Kidney (tissue), 14 donors: ENCODE results near the gene TRPC4. TPM values are rescaled to one million over a fixed set of nuclear protein-coding genes. Genes with fewer than 3 reads are reported as not detected.

ENCODE experiments used
- DNase-seq, 5 donors: peaks; one replicate each; pipeline ENCODE4 v3.0.0-alpha.2; 2013 to 2020
- FAIRE-seq: peaks from 2 replicates; lab custom pipeline; 2012; peaks lifted over from hg19 to GRCh38; lab: Jason Lieb, UNC
- H3K27ac ChIP-seq, 2 donors: one replicate each; pipeline ENCODE4 v1.7.0; 2013; ENCODE audit warnings: low read depth in 2 of 2, low read length in 2 of 2, inconsistent platforms in 1 of 2
- H3K27me3 ChIP-seq: one replicate; pipeline ENCODE4 v1.7.1; 2013; ENCODE audit warnings: low read length, inconsistent platforms; ENCODE audit not compliant: control insufficient read depth, insufficient read depth
- H3K36me3 ChIP-seq, 3 donors: one replicate each; pipeline versions ENCODE4 v1.7.0 to v1.7.1; 2013; ENCODE audit warnings: low read length in 3 of 3, control low read depth in 1 of 3, inconsistent platforms in 1 of 3; ENCODE audit not compliant: insufficient read depth in 3 of 3, control insufficient read depth in 2 of 3
- H3K4me1 ChIP-seq, 3 donors: one replicate each; pipeline versions ENCODE4 v1.7.0 to v1.7.1; 2013; ENCODE audit warnings: low read length in 3 of 3, inconsistent platforms in 1 of 3, low read depth in 1 of 3; ENCODE audit not compliant: control insufficient read depth in 2 of 3, insufficient read depth in 2 of 3
- H3K4me3 ChIP-seq, 3 donors: one replicate each; pipeline versions ENCODE4 v1.7.0 to v1.8.1; 2013; ENCODE audit warnings: low read length in 3 of 3, control low read depth in 1 of 3, inconsistent platforms in 1 of 3
- H3K9ac ChIP-seq, 3 donors: one replicate each; pipeline versions ENCODE4 v1.7.0 to v1.7.1; 2013; ENCODE audit warnings: low read length in 3 of 3, control low read depth in 1 of 3, inconsistent platforms in 1 of 3
- H3K9me3 ChIP-seq, 3 donors: one replicate each; pipeline versions ENCODE4 v1.7.0 to v1.7.1; 2013; ENCODE audit warnings: low read length in 3 of 3, control low read depth in 1 of 3, inconsistent platforms in 1 of 3; ENCODE audit not compliant: control insufficient read depth in 2 of 3, insufficient read depth in 1 of 3
- intact Hi-C: fragments of 100-400 bp; cut with DNase I; formaldehyde crosslinking; loops from one replicate; pipeline ENCODE4 v1.11.1; 2022
- polyA plus RNA-seq: library from polyadenylated mRNA; stranded (reverse); fragments of 350-450 nt; fragmentation: Illumina TruSeq; extraction: RNeasy Lipid Tissue Mini Kit (QIAGEN cat#74804); gene quantifications from one replicate; pipeline ENCODE4 v1.2.3, GENCODE V29; 2014; ENCODE audit warnings: low read depth, low replicate concordance; ENCODE audit not compliant: insufficient read depth
- total RNA-seq: library from RNA; stranded (reverse); fragmentation: NEBNext Ultra II Directional; extraction: Animal tissue kit (Norgen Biotek cat#: 25700); gene quantifications from one replicate; pipeline ENCODE4 v1.2.1, GENCODE V29; 2021
- TF ChIP-seq, protein P1 (sequence below): IDR thresholded peaks from 3 replicates; pipeline ENCODE4 v1.5.1; 2012; ENCODE audit warnings: mild to moderate bottlenecking, moderate library complexity, borderline replicate concordance; ENCODE audit not compliant: insufficient read depth; ENCODE audit errors: extremely low read depth
- donor health status: control.
- donor health status: control.
- donor health status: control.
- donor health status: control.
- donor health status: control.
- donor health status: DM: yes; HTN: yes; CAD: no.
- donor health status: Normal renal cell carcinoma (clear cell type).

Gene TRPC4
- total and polyA plus RNA-seq, 2 donors from 2014 or later = 0.62 to 2.9 TPM

DNA sequence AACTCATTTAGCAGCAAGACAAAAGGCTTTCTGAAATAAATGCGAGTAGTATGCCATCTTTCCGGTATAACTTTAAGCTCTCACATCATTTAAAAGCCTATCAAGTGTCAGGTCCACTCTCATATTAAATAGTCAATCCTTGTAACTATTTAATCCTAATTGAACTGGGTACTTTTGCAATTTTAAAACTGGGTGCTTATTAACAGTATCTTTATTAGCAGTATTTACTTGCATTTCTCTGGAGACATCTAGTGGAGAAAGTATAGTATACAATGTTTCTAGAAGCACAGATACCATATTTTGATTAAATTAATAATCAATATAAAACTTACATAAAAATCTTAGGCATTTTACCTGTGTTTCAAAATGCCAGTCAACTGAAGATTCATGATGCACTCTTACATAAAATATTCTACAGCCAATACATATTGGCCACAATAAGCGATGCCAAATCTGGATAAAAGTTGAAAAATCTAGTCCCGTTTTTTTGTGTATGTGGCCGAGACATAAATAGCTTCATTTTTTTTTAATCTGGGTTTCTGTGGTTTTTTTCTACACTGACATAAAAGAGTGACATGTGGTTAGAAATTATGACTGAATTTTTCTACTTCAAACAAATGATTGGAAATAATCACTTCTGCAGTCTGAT, 266.7 kb downstream of the TRPC4 start:
- Histone ChIP-seq H3K4me1 (no peaks in the 10 kb centered on the region), H3K9ac (no peak overlapping the region), H3K27ac (no peak overlapping the region), H3K4me3 (no peak overlapping the region), H3K36me3 (no peaks in the 10 kb centered on the region), H3K27me3 (no peaks in the 10 kb centered on the region), H3K9me3 (no peaks in the 10 kb centered on the region)
- intact Hi-C loops = loop anchor here (5.0 kb wide), 1 partner anchor 496 kb away; the partner anchor contains the start of gene CSNK1A1L
- TF ChIP-seq, protein P1, sequence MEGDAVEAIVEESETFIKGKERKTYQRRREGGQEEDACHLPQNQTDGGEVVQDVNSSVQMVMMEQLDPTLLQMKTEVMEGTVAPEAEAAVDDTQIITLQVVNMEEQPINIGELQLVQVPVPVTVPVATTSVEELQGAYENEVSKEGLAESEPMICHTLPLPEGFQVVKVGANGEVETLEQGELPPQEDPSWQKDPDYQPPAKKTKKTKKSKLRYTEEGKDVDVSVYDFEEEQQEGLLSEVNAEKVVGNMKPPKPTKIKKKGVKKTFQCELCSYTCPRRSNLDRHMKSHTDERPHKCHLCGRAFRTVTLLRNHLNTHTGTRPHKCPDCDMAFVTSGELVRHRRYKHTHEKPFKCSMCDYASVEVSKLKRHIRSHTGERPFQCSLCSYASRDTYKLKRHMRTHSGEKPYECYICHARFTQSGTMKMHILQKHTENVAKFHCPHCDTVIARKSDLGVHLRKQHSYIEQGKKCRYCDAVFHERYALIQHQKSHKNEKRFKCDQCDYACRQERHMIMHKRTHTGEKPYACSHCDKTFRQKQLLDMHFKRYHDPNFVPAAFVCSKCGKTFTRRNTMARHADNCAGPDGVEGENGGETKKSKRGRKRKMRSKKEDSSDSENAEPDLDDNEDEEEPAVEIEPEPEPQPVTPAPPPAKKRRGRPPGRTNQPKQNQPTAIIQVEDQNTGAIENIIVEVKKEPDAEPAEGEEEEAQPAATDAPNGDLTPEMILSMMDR = peak; percentile 13
- peak in 1 of 5 donors; percentile 62 for DNase-seq
- peak; percentile 69 for FAIRE-seq

DNA sequence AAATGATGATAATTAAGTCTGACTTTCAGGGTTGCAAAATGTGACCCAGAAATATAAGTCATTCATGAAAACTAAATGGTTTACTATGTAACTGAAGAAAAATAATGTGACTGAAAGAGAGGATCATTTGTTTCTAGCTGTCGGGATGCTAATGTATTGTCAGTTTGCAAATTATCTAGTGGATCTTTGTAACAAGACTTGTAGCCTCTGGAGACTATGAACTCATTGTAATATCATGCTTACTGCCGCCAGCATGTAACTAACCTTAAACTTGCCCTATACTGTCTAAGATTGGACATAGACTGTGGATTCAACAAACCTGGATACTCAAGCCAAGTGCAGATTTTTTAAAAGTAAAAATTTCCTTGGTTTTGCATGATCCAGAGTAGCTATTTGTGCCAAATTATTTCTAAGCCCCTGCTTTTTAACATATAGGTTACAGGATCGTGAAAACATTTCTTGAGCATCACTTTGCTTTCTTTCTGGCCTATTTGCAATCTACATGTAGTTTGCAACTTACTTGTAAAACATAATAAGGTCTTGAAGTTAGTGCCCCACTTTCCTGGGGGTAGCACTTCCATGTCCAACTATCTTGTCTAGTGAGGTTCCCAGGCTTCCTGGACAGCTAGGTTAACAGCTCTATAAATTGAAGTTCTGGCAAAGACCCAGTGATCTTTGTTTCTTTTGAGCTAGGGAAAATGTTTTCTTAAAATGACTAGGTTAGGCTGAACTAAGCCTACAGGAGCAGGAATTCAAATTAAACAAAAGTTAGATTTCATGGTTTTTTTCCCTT, 267.7 kb downstream of the TRPC4 start:
- Histone ChIP-seq H3K9me3 (no peaks in the 10 kb centered on the region), H3K4me3 (no peak overlapping the region), H3K27ac (no peak overlapping the region), H3K9ac (no peak overlapping the region), H3K4me1 (no peaks in the 10 kb centered on the region), H3K27me3 (no peaks in the 10 kb centered on the region), H3K36me3 (no peaks in the 10 kb centered on the region)
- FAIRE-seq = no peak
- no peak for DNase-seq
- intact Hi-C loops = loop anchor here (5.0 kb wide), 1 partner anchor 495 kb away; the partner anchor contains the start of gene CSNK1A1L
- TF ChIP-seq, protein P1 = no peak

DNA sequence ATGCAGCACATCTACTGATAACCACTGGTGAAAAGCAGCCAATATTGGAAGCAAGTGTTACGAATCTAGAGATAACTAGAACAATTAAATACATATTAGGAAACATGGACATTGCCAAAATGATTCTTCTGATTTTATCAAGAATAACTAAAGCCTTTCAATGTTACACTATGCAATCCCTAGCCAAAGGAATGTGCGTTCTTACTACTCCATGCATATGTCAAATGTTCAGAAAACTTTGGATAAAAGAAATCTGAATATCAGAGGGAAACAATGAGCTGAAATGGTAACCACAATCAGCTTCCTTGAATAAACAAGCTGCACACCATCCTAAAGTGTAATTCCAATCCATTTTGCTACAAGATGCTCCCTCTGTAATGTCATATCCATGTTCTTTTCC, 270.1 kb downstream of the TRPC4 start:
- H3K27ac ChIP-seq = no peak overlapping the region
- intact Hi-C loops = no loop called here
- FAIRE-seq = no peak

More for the DNA sequence above, 270.1 kb downstream of the TRPC4 start:
- no peak for DNase-seq
- H3K27me3 ChIP-seq = no peaks in the 10 kb centered on the region
- H3K4me1 ChIP-seq = no peaks in the 10 kb centered on the region
- TF ChIP-seq, protein P1 = no peak
- no peaks in the 10 kb centered on the region for H3K36me3 ChIP-seq
- H3K9me3 ChIP-seq = no peaks in the 10 kb centered on the region
- H3K9ac ChIP-seq = no peak overlapping the region
- no peak overlapping the region for H3K4me3 ChIP-seq
